OCI-LY7 (cell line): Measurements from ENCODE around the gene LY86.

ENCODE experiments used
- EZH2phosphoT487 ChIP-seq: fragments of 200-600 bp; sonication (generic); IDR thresholded peaks from 2 replicates; pipeline ENCODE4 v1.6.1; 2018; ENCODE audit warnings: low read depth, borderline replicate concordance, mild to moderate bottlenecking, mixed run types, antibody characterized with exemption, low read length, moderate library complexity, mixed read lengths
- TF ChIP-seq, protein P1 (sequence below): fragments of 200-600 bp; sonication (generic); conservative IDR thresholded peaks from 2 replicates; pipeline ENCODE4 v1.5.1; 2014; ENCODE audit warnings: mild to moderate bottlenecking, antibody characterized with exemption, low read length, moderate library complexity, mixed read lengths

DNA sequence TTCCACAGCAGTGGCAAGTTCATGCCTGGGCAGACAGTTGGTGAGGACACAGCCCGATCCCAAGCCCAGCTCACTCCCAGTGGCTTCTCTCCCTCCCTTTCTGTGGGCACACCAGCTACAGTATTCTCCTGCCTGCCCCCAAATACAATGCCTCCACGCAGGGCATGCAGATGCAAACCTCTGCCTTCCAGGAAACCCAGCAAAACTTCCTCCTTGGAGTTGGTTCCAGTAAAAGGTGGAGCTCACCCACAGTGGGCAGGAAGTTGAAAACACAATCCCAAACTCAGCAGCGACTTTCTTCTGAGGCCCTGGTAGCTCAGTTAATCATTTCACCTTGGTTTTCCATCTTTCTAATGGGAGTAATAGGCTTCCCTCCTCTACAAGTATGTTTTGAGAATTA, 93.7 kb downstream of the LY86 start:
- TF ChIP-seq, protein P1, sequence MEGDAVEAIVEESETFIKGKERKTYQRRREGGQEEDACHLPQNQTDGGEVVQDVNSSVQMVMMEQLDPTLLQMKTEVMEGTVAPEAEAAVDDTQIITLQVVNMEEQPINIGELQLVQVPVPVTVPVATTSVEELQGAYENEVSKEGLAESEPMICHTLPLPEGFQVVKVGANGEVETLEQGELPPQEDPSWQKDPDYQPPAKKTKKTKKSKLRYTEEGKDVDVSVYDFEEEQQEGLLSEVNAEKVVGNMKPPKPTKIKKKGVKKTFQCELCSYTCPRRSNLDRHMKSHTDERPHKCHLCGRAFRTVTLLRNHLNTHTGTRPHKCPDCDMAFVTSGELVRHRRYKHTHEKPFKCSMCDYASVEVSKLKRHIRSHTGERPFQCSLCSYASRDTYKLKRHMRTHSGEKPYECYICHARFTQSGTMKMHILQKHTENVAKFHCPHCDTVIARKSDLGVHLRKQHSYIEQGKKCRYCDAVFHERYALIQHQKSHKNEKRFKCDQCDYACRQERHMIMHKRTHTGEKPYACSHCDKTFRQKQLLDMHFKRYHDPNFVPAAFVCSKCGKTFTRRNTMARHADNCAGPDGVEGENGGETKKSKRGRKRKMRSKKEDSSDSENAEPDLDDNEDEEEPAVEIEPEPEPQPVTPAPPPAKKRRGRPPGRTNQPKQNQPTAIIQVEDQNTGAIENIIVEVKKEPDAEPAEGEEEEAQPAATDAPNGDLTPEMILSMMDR = no peak
- TF ChIP-seq EZH2phosphoT487 = no peak
